Activated CD8-positive, alpha-beta memory T cell treated with anti-CD3 and anti-CD28 coated beads, Interleukin-2, amount 10 ng/mL, durations not matched to agents 7 days and 5 days (primary cell): ENCODE measurements around the gene SETDB1. TPM values are rescaled to one million over a fixed set of nuclear protein-coding genes. Genes with fewer than 3 reads are reported as not detected.

Source experiments
- ATAC-seq: fragments of 150-1000 bp; cut with Tn5 transposase; one replicate; pipeline ENCODE4 v1.10.0; 2021; ENCODE audit warnings: moderate library complexity
- CTCF ChIA-PET: fragments of 350-600 bp; sonication (Branson Sonifier 250); formaldehyde crosslinking; loops from one replicate; lab custom pipeline; 2021; ENCODE audit warnings: antibody characterized with exemption; lab: Charles Lee
- DNase-seq: peaks from one replicate; pipeline ENCODE4 v3.0.0-alpha.2; 2020
- H3K27ac Mint-ChIP-seq: one replicate; pipeline ENCODE4 v1.8.0; 2021; ENCODE audit warnings: mild to moderate bottlenecking, mixed read lengths
- H3K27me3 Mint-ChIP-seq: one replicate; pipeline ENCODE4 v1.8.0; 2021; ENCODE audit warnings: mixed read lengths
- H3K36me3 Mint-ChIP-seq: one replicate; pipeline ENCODE4 v1.8.0; 2021; ENCODE audit warnings: mild to moderate bottlenecking, mixed read lengths
- H3K4me1 Mint-ChIP-seq: one replicate; pipeline ENCODE4 v1.8.0; 2021; ENCODE audit warnings: mixed read lengths
- H3K4me3 Mint-ChIP-seq: one replicate; pipeline ENCODE4 v1.8.0; 2021; ENCODE audit warnings: mild to moderate bottlenecking, moderate library complexity, mixed read lengths
- H3K9me3 Mint-ChIP-seq: one replicate; pipeline ENCODE4 v1.8.0; 2022; ENCODE audit warnings: low read depth, mixed read lengths
- total RNA-seq, 2 experiments: library from RNA; stranded (reverse); gene quantifications; one replicate each; pipeline ENCODE4 v1.2.3, GENCODE V29; 2021

Gene SETDB1
- total RNA-seq, 2 experiments from 2014 or later = 61.5 to 67.6 TPM

GRCh38 chr1:150981805-150982712 is 55.9 kb downstream of the SETDB1 start, which contains the start of gene ANXA9:
ANXA9 (plus strand) TSS chr1:150982292; CDS start chr1:150983106, 814 bp downstream.
- CTCF ChIA-PET = interaction anchor here (0.5 to 8.1 kb wide), 7 partner anchors 8 to 414 kb away, joined by 3 to 104 read pairs (median 3); partner anchors contain the start of genes MINDY1 and TNFAIP8L2
- DNase-seq (no peak), ATAC-seq (no peak)
- Mint-ChIP-seq H3K4me3 (no peak within 1 kb of the TSS), H3K27ac (no peak within 1 kb of the TSS), H3K9me3 (no peaks in the 10 kb centered on the region), H3K36me3 (no peaks in the 10 kb centered on the region), H3K27me3 (no peaks in the 10 kb centered on the region), H3K4me1 (peaks cover 16% of the 10 kb centered on the region)

GRCh38 chr1:150985179-150985825 is 59.1 kb downstream of the SETDB1 start:
- DNase-seq (no peak), ATAC-seq (no peak)
- Mint-ChIP-seq H3K4me1 (peaks cover 3% of the 10 kb centered on the region), H3K9me3 (no peaks in the 10 kb centered on the region), H3K27me3 (no peaks in the 10 kb centered on the region), H3K27ac (no peak overlapping the region), H3K36me3 (no peaks in the 10 kb centered on the region), H3K4me3 (no peak overlapping the region)
- CTCF ChIA-PET = interaction anchor here (1.0 to 2.9 kb wide), 3 partner anchors 10 to 40 kb away, joined by 3 to 18 read pairs (median 5); partner anchors contain the start of gene MINDY1

- Mint-ChIP-seq H3K27ac (no peak overlapping the region), H3K4me3 (no peak overlapping the region), H3K9me3 (no peaks in the 10 kb centered on the region), H3K36me3 (no peaks in the 10 kb centered on the region), H3K27me3 (no peaks in the 10 kb centered on the region), H3K4me1 (peaks cover 3% of the 10 kb centered on the region)
- ATAC-seq = no peak
- CTCF ChIA-PET = interaction anchor here (1.0 kb wide), 1 partner anchor 9 kb away, joined by 5 read pairs; no protein-coding TSS in a partner anchor
- DNase-seq = no peak
Observed at GRCh38 chr1:150987924-150988323, 61.8 kb downstream of the SETDB1 start.

GRCh38 chr1:150992626-150993025 is 66.5 kb downstream of the SETDB1 start:
- Mint-ChIP-seq H3K4me1 (peaks cover 10% of the 10 kb centered on the region), H3K36me3 (no peaks in the 10 kb centered on the region), H3K27ac (no peak overlapping the region), H3K27me3 (no peaks in the 10 kb centered on the region), H3K4me3 (no peak overlapping the region), H3K9me3 (no peaks in the 10 kb centered on the region)
- ATAC-seq = no peak
- CTCF ChIA-PET = interaction anchor here (1.5 kb wide), 1 partner anchor 15 kb away, joined by 3 read pairs; no protein-coding TSS in a partner anchor
- no peak for DNase-seq

- Mint-ChIP-seq H3K27ac (no peak overlapping the region), H3K4me3 (no peak overlapping the region), H3K36me3 (no peaks in the 10 kb centered on the region), H3K4me1 (peaks cover 11% of the 10 kb centered on the region), H3K9me3 (no peaks in the 10 kb centered on the region), H3K27me3 (no peaks in the 10 kb centered on the region)
- ATAC-seq (no peak), DNase-seq (no peak)
- CTCF ChIA-PET = interaction anchor here (5.2 to 7.3 kb wide), 2 partner anchors 12 to 15 kb away, joined by 81 to 104 read pairs; partner anchors contain the start of genes ANXA9 and MINDY1
Observed at GRCh38 chr1:150994248-150994647, 68.1 kb downstream of the SETDB1 start.

- ATAC-seq = no peak
- Mint-ChIP-seq H3K27ac (peak overlapping the region; percentile 49), H3K36me3 (no peaks in the 10 kb centered on the region)
Observed at GRCh38 chr1:150995460-150995859, 69.3 kb downstream of the SETDB1 start.

GRCh38 chr1:150995896-150996295 is 69.7 kb downstream of the SETDB1 start:
- CTCF ChIA-PET = interaction anchor here (0.6 to 7.3 kb wide), 30 partner anchors 10 to 740 kb away, joined by 3 to 104 read pairs (median 3); partner anchors contain the start of genes ANXA9, MINDY1 and TARS2

More at GRCh38 chr1:150995460-150995859, 69.3 kb downstream of the SETDB1 start:
- Mint-ChIP-seq H3K4me3 (peak overlapping the region; percentile 23), H3K27me3 (no peaks in the 10 kb centered on the region), H3K4me1 (peaks cover 15% of the 10 kb centered on the region), H3K9me3 (no peaks in the 10 kb centered on the region)
- CTCF ChIA-PET = interaction anchor here (0.6 to 7.3 kb wide), 28 partner anchors 9 to 740 kb away, joined by 3 to 104 read pairs (median 3); partner anchors contain the start of genes ANXA9 and MINDY1
- DNase-seq = no peak

GRCh38 chr1:150997126-150997872 is 71.1 kb downstream of the SETDB1 start:
- Mint-ChIP-seq H3K36me3 (no peaks in the 10 kb centered on the region), H3K27ac (no peak overlapping the region), H3K4me1 (peaks cover 15% of the 10 kb centered on the region), H3K27me3 (no peaks in the 10 kb centered on the region), H3K4me3 (no peak overlapping the region), H3K9me3 (no peaks in the 10 kb centered on the region)
- CTCF ChIA-PET = interaction anchor here (0.6 to 7.3 kb wide), 6 partner anchors 9 to 741 kb away, joined by 3 to 104 read pairs (median 4); partner anchors contain the start of genes ANXA9, MINDY1 and MLLT11
- ATAC-seq (no peak), DNase-seq (no peak)

More at GRCh38 chr1:150995896-150996295, 69.7 kb downstream of the SETDB1 start:
- peak; percentile 46 for ATAC-seq
- Mint-ChIP-seq H3K4me3 (peak overlapping the region; percentile 23), H3K36me3 (no peaks in the 10 kb centered on the region), H3K4me1 (peaks cover 15% of the 10 kb centered on the region), H3K27me3 (no peaks in the 10 kb centered on the region), H3K9me3 (no peaks in the 10 kb centered on the region), H3K27ac (peak overlapping the region; percentile 49)
- peak; percentile 56 for DNase-seq

- H3K27ac Mint-ChIP-seq = no peak overlapping the region
- DNase-seq (no peak), ATAC-seq (no peak)
- H3K9me3 Mint-ChIP-seq = no peaks in the 10 kb centered on the region
- CTCF ChIA-PET = interaction anchor here (0.6 to 7.3 kb wide), 4 partner anchors 8 to 742 kb away, joined by 3 to 104 read pairs (median 42); partner anchors contain the start of genes ANXA9 and MINDY1
- no peak overlapping the region for H3K4me3 Mint-ChIP-seq
- H3K4me1 Mint-ChIP-seq = peaks cover 20% of the 10 kb centered on the region
- H3K36me3 Mint-ChIP-seq = no peaks in the 10 kb centered on the region
- H3K27me3 Mint-ChIP-seq = no peaks in the 10 kb centered on the region
Observed at GRCh38 chr1:150997949-150998348, 71.8 kb downstream of the SETDB1 start.

GRCh38 chr1:150999051-150999674 is 73.0 kb downstream of the SETDB1 start:
- no peak overlapping the region for H3K4me3 Mint-ChIP-seq
- ATAC-seq (peak; percentile 43), DNase-seq (peak; percentile 48)
- H3K27me3 Mint-ChIP-seq = no peaks in the 10 kb centered on the region
- CTCF ChIA-PET = interaction anchor here (1.1 to 7.3 kb wide), 3 partner anchors 20 to 744 kb away, joined by 3 to 104 read pairs (median 4); partner anchors contain the start of gene ANXA9
- no peak overlapping the region for H3K27ac Mint-ChIP-seq
- H3K4me1 Mint-ChIP-seq = peaks cover 26% of the 10 kb centered on the region
- no peaks in the 10 kb centered on the region for H3K36me3 Mint-ChIP-seq
- no peaks in the 10 kb centered on the region for H3K9me3 Mint-ChIP-seq

GRCh38 chr1:150999926-151000325 is 73.8 kb downstream of the SETDB1 start:
- no peak for DNase-seq
- Mint-ChIP-seq H3K4me1 (peaks cover 31% of the 10 kb centered on the region), H3K27me3 (no peaks in the 10 kb centered on the region), H3K4me3 (no peak overlapping the region), H3K27ac (no peak overlapping the region), H3K9me3 (no peaks in the 10 kb centered on the region), H3K36me3 (no peaks in the 10 kb centered on the region)
- CTCF ChIA-PET = interaction anchor here (1.0 to 7.3 kb wide), 3 partner anchors 20 to 744 kb away, joined by 3 to 104 read pairs (median 4); partner anchors contain the start of gene ANXA9
- no peak for ATAC-seq

- Mint-ChIP-seq H3K9me3 (no peaks in the 10 kb centered on the region), H3K36me3 (no peaks in the 10 kb centered on the region), H3K4me1 (peaks cover 32% of the 10 kb centered on the region), H3K27me3 (no peaks in the 10 kb centered on the region), H3K27ac (no peak overlapping the region), H3K4me3 (no peak overlapping the region)
- CTCF ChIA-PET = interaction anchor here (1.0 to 7.3 kb wide), 5 partner anchors 19 to 745 kb away, joined by 3 to 104 read pairs (median 4); partner anchors contain the start of gene ANXA9
- ATAC-seq (no peak), DNase-seq (no peak)
Observed at GRCh38 chr1:151000408-151000807, 74.2 kb downstream of the SETDB1 start.
